Heart left ventricle (tissue), 16 donors: ENCODE measurements around the gene C1QL1. TPM values are rescaled to one million over a fixed set of nuclear protein-coding genes. Genes with fewer than 3 reads are reported as not detected.

Source experiments
- ATAC-seq, 4 donors: fragments of 200-7000 bp; cut with Tn5 transposase; one replicate each; pipeline ENCODE4 v1.9.1; 2020 to 2022; ENCODE audit warnings: moderate library complexity in 4 of 4, mild to moderate bottlenecking in 3 of 4, moderate number of reproducible peaks in 1 of 4
- DNase-seq, 5 donors: peaks; one replicate each; pipeline ENCODE4 v3.0.0-alpha.2; 2020
- H3K27ac ChIP-seq, 12 donors: fragments of 200-600 bp; sonication (generic) in 4 of 12; one replicate each; pipeline versions ENCODE4 v1.5.0 to v1.8.0; 2016 to 2022; ENCODE audit warnings: mild to moderate bottlenecking in 2 of 12
- H3K27me3 ChIP-seq, 9 donors: fragments of 200-600 bp; sonication (generic) in 2 of 9; one replicate each; pipeline versions ENCODE4 v1.5.1 to v1.8.0; 2016 to 2022; ENCODE audit warnings: mild to moderate bottlenecking in 3 of 9
- H3K36me3 ChIP-seq, 9 donors: fragments of 200-600 bp; sonication (generic) in 2 of 9; one replicate each; pipeline versions ENCODE4 v1.5.0 to v1.8.0; 2018 to 2022; ENCODE audit warnings: mild to moderate bottlenecking in 2 of 9
- H3K4me1 ChIP-seq, 12 donors: fragments of 200-600 bp; sonication (generic) in 4 of 12; one replicate each; pipeline versions ENCODE4 v1.5.0 to v1.8.0; 2016 to 2022; ENCODE audit warnings: mild to moderate bottlenecking in 3 of 12
- H3K4me3 ChIP-seq, 12 donors: fragments of 200-600 bp; sonication (generic) in 4 of 12; one replicate each; pipeline versions ENCODE4 v1.5.0 to v1.8.0; 2017 to 2022; ENCODE audit warnings: mild to moderate bottlenecking in 9 of 12, moderate library complexity in 4 of 12
- H3K9me3 ChIP-seq, 12 donors: fragments of 200-600 bp; sonication (generic) in 4 of 12; one replicate each; pipeline versions ENCODE4 v1.5.0 to v1.8.0; 2016 to 2022; ENCODE audit warnings: mild to moderate bottlenecking in 1 of 12
- CTCF ChIP-seq, 12 donors: fragments of 200-600 bp; sonication (generic) in 4 of 12; IDR thresholded peaks; one replicate each; pipeline versions ENCODE4 v1.5.0 to v1.8.0; 2018 to 2022; ENCODE audit warnings: antibody characterized with exemption in 12 of 12, mild to moderate bottlenecking in 5 of 12
- POLR2A ChIP-seq, 2 donors: fragments of 450-650 bp; IDR thresholded peaks; one replicate each; pipeline ENCODE4 v1.6.1; 2017; ENCODE audit warnings: antibody characterized with exemption in 2 of 2, mild to moderate bottlenecking in 2 of 2, moderate library complexity in 2 of 2
- WGBS, 4 donors: extraction: QIAGEN DNeasy Blood & Tissue Kit in 2 of 4; methylation state at CpG; one replicate each; pipeline versions ENCODE4 v1.1.5 to v1.1.7; 2013 to 2018; 5-methylcytosine and 5-hydroxymethylcytosine counted together
- intact Hi-C, 10 donors: fragments of 100-400 bp; cut with DNase I; formaldehyde crosslinking; loops; one replicate each; pipeline versions ENCODE4 v1.11.1 to v1.14.2; 2022
- polyA plus RNA-seq, 2 donors: library from polyadenylated mRNA; stranded (reverse); fragments of 200-250 nt; gene quantifications; one replicate each; pipeline ENCODE4 v1.2.3, GENCODE V29; 2013
- total RNA-seq, 9 donors: library from RNA; depleted of rRNA in 2 of 9; stranded (reverse); fragments of >200 nt in 2 of 9; fragmentation: NEBNext Ultra II Directional in 3 of 9; extraction: Animal tissue kit (Norgen Biotek cat#: 25700) in 3 of 9; gene quantifications; one replicate each; pipeline versions ENCODE4 v1.1.0 to v1.2.4, GENCODE V29; 2016 to 2023
- donor health status: ischemic (EF 13 %, LVEDD 7.1; RV severe dilation, severe dysfunction).
- donor health status: healthy with polysubstance abuse.
- donor health status: DM: no; HTN: yes; CAD: no.
- donor health status: DM: no; HTN: no; CAD: no.
- donor health status: ischemic (EF 25% LVEDD 6.9; RV normal size, moderate dysfunction).
- donor health status: ischemic (EF 25% LVEDD 5.7; RV mildly dilated, moderate dysfunction).
- donor health status: healthy.
- donor health status: DM: yes; HTN: yes; CAD: no.
- donor health status: ischemic (EF 35%, LVEDD 5.7; RV mildly dilated, moderate dysfunction).
- donor health status: nonischemic (EF 11% LVEDD 7.7; RV severe dilation, severe dysfunction).
- donor health status: DM: yes; HTN: yes; CAD: no.
- donor health status: PGD.
- donor health status: ischemic (EF 29% LVEDD 5.4; RV normal size, mild dysfunction).
- donor health status: nonischemic (EF 23%, LVEDD 6.1; RV moderate dilation, normal function).

C1QL1 gene
- total and polyA plus RNA-seq, 11 donors = 0.66 to 5.8 (median 1.4) TPM

DNA sequence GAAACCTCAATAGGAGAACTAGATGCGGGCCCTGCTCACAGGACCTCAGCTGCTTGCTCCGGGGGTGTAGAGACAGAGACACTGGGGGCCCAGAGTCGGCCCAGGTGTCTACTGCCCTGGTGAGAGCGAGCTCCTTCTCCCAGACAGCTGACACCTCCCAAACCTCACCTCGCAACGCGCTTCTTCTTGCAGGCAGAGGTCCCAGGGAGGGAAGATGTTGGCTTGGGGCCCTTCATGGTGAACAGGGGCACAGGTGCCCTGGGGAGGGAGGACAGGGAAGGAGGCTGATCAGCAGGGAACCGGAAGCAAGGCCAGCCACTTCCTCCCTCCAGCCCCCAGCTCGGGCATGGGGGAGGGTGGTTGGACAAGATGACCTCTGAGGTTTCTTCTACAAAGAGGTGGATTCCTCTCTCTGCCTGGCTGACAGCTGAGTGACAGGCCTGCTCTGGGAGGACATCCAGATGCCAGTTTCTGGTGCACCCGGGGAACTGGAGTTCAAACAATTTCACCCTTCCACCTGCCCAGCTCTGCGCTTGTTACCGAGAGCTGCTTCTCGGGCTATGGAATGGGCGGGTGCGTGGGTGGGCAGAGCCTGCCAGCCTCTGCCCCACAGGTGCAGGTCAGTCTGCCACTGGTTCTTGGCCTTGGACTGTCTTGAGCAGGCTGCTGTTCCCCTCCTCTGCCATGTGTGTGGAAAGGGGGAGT, 41.1 kb downstream of the C1QL1 start:
- TF ChIP-seq POLR2A (IDR thresholded peaks at IDR 0.05) (no peak), CTCF (IDR thresholded peaks at IDR 0.05) (no peak)
- Histone ChIP-seq H3K4me1 (peaks cover 0 to 11% (median 0%) of the 10 kb centered on the region in 12 donors), H3K9me3 (no peaks in the 10 kb centered on the region), H3K27me3 (no peaks in the 10 kb centered on the region), H3K4me3 (no peak overlapping the region), H3K36me3 (peaks cover 0 to 8% (median 0%) of the 10 kb centered on the region in 9 donors), H3K27ac (no peak overlapping the region)
- intact Hi-C loops = loop anchor here in 1 of 10 donors (10.0 kb wide), 1 partner anchor 168 kb away; no protein-coding TSS in a partner anchor
- ATAC-seq = no peak
- WGBS, 4 donors = 81 to 89% (median 84%) methylated on average over 14 to 15 of the region's 15 CpGs
- no peak for DNase-seq

DNA sequence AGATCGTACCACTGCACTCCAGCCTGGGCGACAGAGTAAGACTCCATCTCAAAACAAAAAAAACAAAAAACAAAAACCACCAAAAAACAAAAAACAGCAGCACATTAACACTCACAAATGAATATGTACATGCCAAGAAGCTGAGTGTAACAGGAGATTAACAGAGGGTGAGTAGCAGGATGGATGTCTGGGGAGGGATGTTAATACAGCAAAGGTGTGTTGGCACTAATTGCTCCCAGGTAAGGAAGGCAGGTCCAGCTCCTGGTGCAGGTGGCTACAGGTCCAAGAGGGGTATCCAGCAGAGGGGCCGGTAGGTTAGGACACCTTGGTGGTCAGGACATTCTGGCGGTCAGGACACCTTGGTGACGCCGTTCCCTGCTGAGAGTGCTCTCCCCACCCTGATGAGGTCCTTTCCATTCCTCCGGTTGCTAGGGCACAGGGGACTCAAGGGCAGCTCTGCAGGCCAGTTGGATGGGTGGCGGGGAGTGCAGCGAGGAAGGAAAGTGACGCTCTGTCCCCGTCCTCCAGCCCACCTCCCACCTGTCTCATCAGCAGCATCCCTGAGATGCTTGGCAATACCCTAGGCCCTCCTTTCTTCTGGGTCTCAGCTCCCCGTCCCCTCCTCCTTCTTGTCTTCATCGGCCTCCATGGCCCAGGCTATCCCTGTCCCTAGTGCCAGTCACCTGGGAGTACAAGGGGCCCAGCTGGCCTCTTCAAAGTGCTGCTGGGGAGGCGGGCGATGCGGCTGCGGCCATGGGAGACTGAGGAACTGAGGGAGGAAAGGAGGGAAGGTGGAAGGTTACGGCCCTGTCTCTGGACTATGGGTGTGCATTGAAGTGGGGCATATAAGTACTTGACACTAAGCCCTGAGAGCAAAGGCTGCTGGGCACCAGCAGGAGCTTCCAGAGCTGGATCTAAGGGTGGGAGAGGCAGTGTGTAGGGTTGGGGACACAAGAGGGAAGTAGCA, 42.1 kb downstream of the C1QL1 start:
- Histone ChIP-seq H3K27me3 (peaks cover 0 to 2% (median 0%) of the 10 kb centered on the region in 9 donors), H3K4me3 (no peak overlapping the region), H3K9me3 (no peaks in the 10 kb centered on the region), H3K4me1 (peaks cover 0 to 12% (median 3%) of the 10 kb centered on the region in 12 donors), H3K27ac (no peak overlapping the region), H3K36me3 (peaks cover 0 to under 1% (median 0%) of the 10 kb centered on the region in 9 donors)
- DNase-seq (peak in 1 of 5 donors; percentile 28), ATAC-seq (no peak)
- intact Hi-C loops = loop anchor here in 1 of 10 donors (10.0 kb wide), 1 partner anchor 169 kb away; no protein-coding TSS in a partner anchor
- 95 to 97% (median 96%) methylated on average over 14 to 18 of the region's 18 CpGs for WGBS, 4 donors
- TF ChIP-seq POLR2A (IDR thresholded peaks at IDR 0.05) (no peak), CTCF (IDR thresholded peaks at IDR 0.05) (no peak)

DNA sequence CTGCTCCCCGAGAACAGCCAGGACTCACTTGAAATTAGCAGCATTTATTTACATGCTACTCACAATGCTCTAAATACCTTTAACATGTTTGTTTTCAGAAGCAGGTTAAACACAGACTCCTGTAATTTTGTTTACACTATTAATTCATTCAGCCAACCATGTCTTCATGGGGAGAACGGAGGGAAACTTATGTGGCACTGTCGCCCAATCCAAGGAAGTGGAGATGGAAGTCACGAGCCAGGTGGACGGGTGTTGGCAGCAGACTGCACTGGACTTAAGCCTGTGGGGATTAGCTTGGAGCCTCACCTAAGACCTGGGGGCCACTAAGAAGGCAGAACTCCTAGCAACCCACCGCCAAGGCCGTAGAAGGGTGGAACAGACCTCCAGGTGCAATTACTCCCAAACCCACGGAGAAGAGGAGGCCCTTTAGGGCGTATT, 44.0 kb downstream of the C1QL1 start:
- DNase-seq (no peak), ATAC-seq (no peak)
- Histone ChIP-seq H3K4me3 (no peak overlapping the region), H3K27ac (no peak overlapping the region), H3K36me3 (no peaks in the 10 kb centered on the region), H3K4me1 (peaks cover 0 to 21% (median 8%) of the 10 kb centered on the region in 12 donors), H3K9me3 (no peaks in the 10 kb centered on the region), H3K27me3 (peaks cover 0 to 4% (median 0%) of the 10 kb centered on the region in 9 donors)
- TF ChIP-seq POLR2A (IDR thresholded peaks at IDR 0.05) (no peak), CTCF (IDR thresholded peaks at IDR 0.05) (no peak)
- WGBS, 4 donors = 77 to 95% (median 90%) methylated on average over 9 of the region's 9 CpGs
- intact Hi-C loops = loop anchor here in 8 of 10 donors (5.0 to 10.0 kb wide), 6 partner anchors 43 to 208 kb away; partner anchors contain the start of genes PLCD3 (in 2 of the 8) and C1QL1 (in 1 of the 8)
